Measurements from ENCODE around the gene SLC35F6. TPM values are rescaled to one million over a fixed set of nuclear protein-coding genes. Genes with fewer than 3 reads are reported as not detected.

SLC35F6 gene
- total RNA-seq, 1 experiment from 2014 or later = 33.9 TPM

- no TSS peak for BruUV-seq (replicated peaks)
- no peak overlapping the region for H3K4me3 ChIP-seq (ENCODE audit: low read length)
- no peaks in the 10 kb centered on the region for H3K4me1 ChIP-seq (ENCODE audit: insufficient read depth, low read length)
- intact Hi-C loops (cut with micrococcal nuclease) = no loop called here
- H3F3A ChIP-seq (ENCODE audit: low read length, unreplicated experiment) = no peaks in the 10 kb centered on the region
- H3K27me3 ChIP-seq (ENCODE audit: low read length) = no peaks in the 10 kb centered on the region
- H3K4me2 ChIP-seq (ENCODE audit: low read length) = no peak overlapping the region
- no peak overlapping the region for H3K27ac ChIP-seq (ENCODE audit: low read length)
- H3K9me2 ChIP-seq (replicated peaks; ENCODE audit: low read length) = no peaks in the 10 kb centered on the region
- no peak for DNase-seq
- H3K79me2 ChIP-seq (ENCODE audit: low read length) = no peaks in the 10 kb centered on the region
- TF ChIP-seq CTCF (conservative IDR thresholded peaks at IDR 0.05; ENCODE audit: low read depth, low read length) (no peak), EZH2phosphoT487 (IDR thresholded peaks at IDR 0.05; ENCODE audit: borderline replicate concordance, low read length) (no peak), EZH2 (IDR thresholded peaks at IDR 0.05; ENCODE audit: low read length, unreplicated experiment) (no peak)
- H3K9me3 ChIP-seq (ENCODE audit: low read length) = no peaks in the 10 kb centered on the region
- CTCF ChIA-PET = no interaction called here
- no peak overlapping the region for H3K9ac ChIP-seq (ENCODE audit: low read length)
- no peaks in the 10 kb centered on the region for H4K20me1 ChIP-seq (ENCODE audit: low read length)
- no peak for ATAC-seq
- no peak overlapping the region for H2AFZ ChIP-seq (ENCODE audit: low read length)
- H3K36me3 ChIP-seq (ENCODE audit: low read depth, low read length) = no peaks in the 10 kb centered on the region
- POLR2A ChIA-PET (ENCODE audit: unreplicated experiment) = no interaction called here
Measured at GRCh38 chr2:26735883-26736588, 28.0 kb upstream of the SLC35F6 start.

GRCh38 chr2:26737221-26737620 is 26.9 kb upstream of the SLC35F6 start:
- ChIA-PET POLR2A (ENCODE audit: unreplicated experiment) (no interaction called here), CTCF (interaction anchor here (0.7 kb wide), 1 partner anchor 130 kb away, joined by 3 read pairs; no protein-coding TSS in a partner anchor)
- Histone ChIP-seq H3K27me3 (ENCODE audit: low read length) (no peaks in the 10 kb centered on the region), H3K4me1 (ENCODE audit: insufficient read depth, low read length) (no peaks in the 10 kb centered on the region), H3K9me2 (replicated peaks; ENCODE audit: low read length) (no peaks in the 10 kb centered on the region), H3K79me2 (ENCODE audit: low read length) (no peaks in the 10 kb centered on the region), H3K4me3 (ENCODE audit: low read length) (no peak overlapping the region), H3F3A (ENCODE audit: low read length, unreplicated experiment) (no peaks in the 10 kb centered on the region), H2AFZ (ENCODE audit: low read length) (no peak overlapping the region), H3K9me3 (ENCODE audit: low read length) (no peaks in the 10 kb centered on the region), H3K9ac (ENCODE audit: low read length) (no peak overlapping the region), H3K27ac (ENCODE audit: low read length) (no peak overlapping the region), H3K36me3 (ENCODE audit: low read depth, low read length) (no peaks in the 10 kb centered on the region), H3K4me2 (ENCODE audit: low read length) (no peak overlapping the region), H4K20me1 (ENCODE audit: low read length) (no peaks in the 10 kb centered on the region)
- BruUV-seq (replicated peaks) = no TSS peak
- TF ChIP-seq EZH2 (IDR thresholded peaks at IDR 0.05; ENCODE audit: low read length, unreplicated experiment) = no peak
- no peak for TF ChIP-seq EZH2phosphoT487 (IDR thresholded peaks at IDR 0.05; ENCODE audit: borderline replicate concordance, low read length)
- TF ChIP-seq CTCF (conservative IDR thresholded peaks at IDR 0.05; ENCODE audit: low read depth, low read length) = no peak
- DNase-seq (no peak), ATAC-seq (no peak)
- intact Hi-C loops (cut with micrococcal nuclease) = no loop called here

- no peak overlapping the region for H3K27ac ChIP-seq (ENCODE audit: low read length)
- H3K79me2 ChIP-seq (ENCODE audit: low read length) = no peaks in the 10 kb centered on the region
- no peak overlapping the region for H2AFZ ChIP-seq (ENCODE audit: low read length)
- no peaks in the 10 kb centered on the region for H3K27me3 ChIP-seq (ENCODE audit: low read length)
- no peak overlapping the region for H3K4me3 ChIP-seq (ENCODE audit: low read length)
- H3K9me3 ChIP-seq (ENCODE audit: low read length) = no peaks in the 10 kb centered on the region
- POLR2A ChIA-PET (ENCODE audit: unreplicated experiment) = no interaction called here
- H4K20me1 ChIP-seq (ENCODE audit: low read length) = no peaks in the 10 kb centered on the region
- H3K9ac ChIP-seq (ENCODE audit: low read length) = no peak overlapping the region
- no peak overlapping the region for H3K4me2 ChIP-seq (ENCODE audit: low read length)
- no peaks in the 10 kb centered on the region for H3K4me1 ChIP-seq (ENCODE audit: insufficient read depth, low read length)
- CTCF ChIA-PET = no interaction called here
- H3K36me3 ChIP-seq (ENCODE audit: low read depth, low read length) = no peaks in the 10 kb centered on the region
- intact Hi-C loops (cut with micrococcal nuclease) = no loop called here
- no peaks in the 10 kb centered on the region for H3K9me2 ChIP-seq (replicated peaks; ENCODE audit: low read length)
- no TSS peak for BruUV-seq (replicated peaks)
- no peak for ATAC-seq
- DNase-seq = no peak
- TF ChIP-seq CTCF (conservative IDR thresholded peaks at IDR 0.05; ENCODE audit: low read depth, low read length) (no peak), EZH2phosphoT487 (IDR thresholded peaks at IDR 0.05; ENCODE audit: borderline replicate concordance, low read length) (no peak), EZH2 (IDR thresholded peaks at IDR 0.05; ENCODE audit: low read length, unreplicated experiment) (no peak)
- H3F3A ChIP-seq (ENCODE audit: low read length, unreplicated experiment) = no peaks in the 10 kb centered on the region
Measured at GRCh38 chr2:26738481-26738880, 25.6 kb upstream of the SLC35F6 start.
